Measurements from ENCODE around the gene TFPI2. TPM values are rescaled to one million over a fixed set of nuclear protein-coding genes. Genes with fewer than 3 reads are reported as not detected.

Gene TFPI2
- total RNA-seq, 1 donor from 2014 or later: 0.31 TPM

DNA sequence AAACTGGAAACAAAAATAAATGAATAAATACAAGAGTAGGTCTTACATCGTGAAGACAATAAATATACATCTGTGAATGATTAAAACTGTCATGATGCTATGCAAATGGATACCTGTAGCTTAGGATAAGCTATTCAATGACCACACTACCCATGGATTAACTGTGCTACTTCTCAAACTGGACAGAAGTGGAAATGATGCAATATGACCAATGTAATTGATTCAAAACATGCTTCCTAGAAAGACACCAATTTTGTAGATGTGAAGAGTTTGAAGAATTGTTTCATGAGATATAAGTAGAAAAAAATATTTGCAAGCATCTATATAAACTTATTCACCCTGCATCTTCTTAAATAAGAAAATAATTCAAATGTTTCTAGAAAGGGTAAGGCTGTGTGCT, 36.1 kb downstream of the TFPI2 start:
- no peak for DNase-seq

GRCh38 chr7:93851536-93851935, 39.0 kb downstream of the TFPI2 start:
- no peak for DNase-seq

- no peak for DNase-seq
Observed at GRCh38 chr7:93843260-93843659, 47.3 kb downstream of the TFPI2 start.

DNA sequence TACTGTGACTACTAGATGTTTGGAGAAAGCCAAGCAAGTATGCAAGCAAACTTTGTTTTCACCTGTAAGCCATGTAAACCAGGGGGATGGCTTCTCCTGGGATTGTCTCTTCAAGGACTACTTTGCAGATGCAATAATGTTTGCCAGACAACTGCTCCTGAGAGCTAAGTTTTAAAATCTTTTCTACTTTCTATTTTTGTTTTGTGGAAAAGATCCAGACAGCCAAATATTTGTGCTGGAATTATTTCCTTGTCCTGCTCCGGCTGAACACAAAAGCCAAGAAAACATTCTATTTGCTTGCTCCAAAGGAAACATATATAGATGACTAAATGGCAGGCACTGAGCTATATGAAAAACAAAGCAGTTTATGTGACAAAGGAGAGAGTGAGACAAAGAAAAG, 51.6 kb downstream of the TFPI2 start:
- no peak for DNase-seq

- DNase-seq: no peak
Observed at GRCh38 chr7:93837245-93837644, 53.3 kb downstream of the TFPI2 start.

DNA sequence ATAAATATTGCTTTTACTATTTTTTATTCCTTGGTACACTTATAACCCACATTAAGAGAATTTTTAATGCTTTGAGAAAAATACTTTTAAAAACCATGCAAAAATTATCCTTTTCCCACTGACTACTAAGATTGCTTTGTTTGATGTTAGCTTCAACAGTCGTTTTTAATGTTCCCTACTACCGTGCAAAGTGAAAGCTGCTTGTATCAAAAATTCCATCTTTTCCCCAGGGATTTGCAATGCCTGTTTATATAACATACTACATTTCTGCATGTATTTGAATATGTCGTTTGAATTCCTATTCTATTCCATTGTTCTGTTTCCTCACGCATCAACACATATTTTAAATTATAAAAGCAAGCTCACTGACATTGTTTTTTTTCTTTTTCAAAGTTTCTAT, 54.4 kb downstream of the TFPI2 start:
- DNase-seq: no peak

GRCh38 chr7:93835702-93836101, 54.9 kb downstream of the TFPI2 start:
- no peak for DNase-seq

Small RNA genes within 50 kb of the gene (small RNA-seq; reads per million reads assigned to genes)
- gene AC002076.2: not detected

Other genes starting within 250 kb of the TFPI2 start
- not detected for gene GNGT1, start 15.8 kb upstream of the TFPI2 start, total RNA-seq
- 4.5 TPM for gene GNG11, start 31.0 kb upstream of the TFPI2 start, total RNA-seq
- gene BET1, start 113.6 kb upstream of the TFPI2 start, total RNA-seq: 30.1 TPM

Measured in occipital lobe (tissue), 3 donors.